Right atrium auricular region (tissue), 2 donors: ENCODE measurements around the gene GPR39. TPM values are rescaled to one million over a fixed set of nuclear protein-coding genes. Genes with fewer than 3 reads are reported as not detected.

Source experiments
- DNase-seq: peaks from one replicate; pipeline ENCODE4 v3.0.0-alpha.2; 2019; ENCODE audit warnings: low spot score
- H3K27ac ChIP-seq, 2 donors: fragments of 200-600 bp; sonication (generic); 1 replicate in 1 of 2; 2 replicates in 1 of 2; pipeline ENCODE4 v1.5.1; 2016 to 2019
- H3K27me3 ChIP-seq, 2 donors: fragments of 200-600 bp; sonication (generic); one replicate each; pipeline versions ENCODE4 v1.5.1 to v1.6.0; 2017 to 2019
- H3K36me3 ChIP-seq: fragments of 200-600 bp; sonication (generic); one replicate; pipeline ENCODE4 v1.5.1; 2016
- H3K4me1 ChIP-seq, 2 donors: fragments of 200-600 bp; sonication (generic); one replicate each; pipeline versions ENCODE4 v1.5.1 to v1.6.0; 2017 to 2019
- H3K4me3 ChIP-seq, 2 donors: fragments of 200-600 bp; sonication (generic); 1 replicate in 1 of 2; 2 replicates in 1 of 2; pipeline ENCODE4 v1.5.1; 2017 to 2019; ENCODE audit warnings: mild to moderate bottlenecking in 1 of 2, moderate library complexity in 1 of 2
- H3K9me3 ChIP-seq, 2 donors: fragments of 200-600 bp; sonication (generic); one replicate each; pipeline ENCODE4 v1.5.1; 2019
- total RNA-seq, 2 donors: library from RNA; depleted of rRNA; stranded (reverse); fragments of >200 nt; gene quantifications; one replicate each; pipeline ENCODE4 v1.1.0, GENCODE V29; 2016
- TF ChIP-seq, protein P1 (sequence below), 2 donors: fragments of 200-600 bp; sonication (generic); IDR thresholded peaks; one replicate each; pipeline ENCODE4 v1.5.1; 2019; ENCODE audit warnings: antibody characterized with exemption in 2 of 2

The GPR39 gene
- total RNA-seq, 2 donors from 2014 or later = 1.0 TPM; not detected in 1

DNA sequence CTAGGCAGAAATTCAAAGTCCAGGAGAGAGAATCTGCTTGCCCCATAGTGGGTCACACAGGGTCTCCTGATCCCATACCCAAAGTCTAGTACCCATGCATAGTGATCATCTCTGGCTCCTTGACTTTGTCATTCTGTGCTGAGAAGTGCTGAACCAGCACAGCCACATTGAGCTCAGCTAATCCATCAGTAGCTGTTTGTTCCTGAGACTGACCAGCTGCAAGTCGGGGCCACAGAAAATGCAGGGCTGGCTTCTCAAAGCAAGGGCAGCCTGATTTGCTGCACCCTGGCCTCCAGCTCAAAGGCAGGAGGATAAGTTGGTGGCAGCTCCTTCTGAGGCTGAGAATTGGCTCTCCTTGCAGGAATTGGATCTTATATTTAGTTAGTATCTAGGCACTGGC lies 181.2 kb downstream of the GPR39 start:
- no peaks in the 10 kb centered on the region for H3K4me1 ChIP-seq
- H3K9me3 ChIP-seq = peaks cover 0 to 8% of the 10 kb centered on the region in 2 donors
- H3K36me3 ChIP-seq = no peaks in the 10 kb centered on the region
- TF ChIP-seq, protein P1, sequence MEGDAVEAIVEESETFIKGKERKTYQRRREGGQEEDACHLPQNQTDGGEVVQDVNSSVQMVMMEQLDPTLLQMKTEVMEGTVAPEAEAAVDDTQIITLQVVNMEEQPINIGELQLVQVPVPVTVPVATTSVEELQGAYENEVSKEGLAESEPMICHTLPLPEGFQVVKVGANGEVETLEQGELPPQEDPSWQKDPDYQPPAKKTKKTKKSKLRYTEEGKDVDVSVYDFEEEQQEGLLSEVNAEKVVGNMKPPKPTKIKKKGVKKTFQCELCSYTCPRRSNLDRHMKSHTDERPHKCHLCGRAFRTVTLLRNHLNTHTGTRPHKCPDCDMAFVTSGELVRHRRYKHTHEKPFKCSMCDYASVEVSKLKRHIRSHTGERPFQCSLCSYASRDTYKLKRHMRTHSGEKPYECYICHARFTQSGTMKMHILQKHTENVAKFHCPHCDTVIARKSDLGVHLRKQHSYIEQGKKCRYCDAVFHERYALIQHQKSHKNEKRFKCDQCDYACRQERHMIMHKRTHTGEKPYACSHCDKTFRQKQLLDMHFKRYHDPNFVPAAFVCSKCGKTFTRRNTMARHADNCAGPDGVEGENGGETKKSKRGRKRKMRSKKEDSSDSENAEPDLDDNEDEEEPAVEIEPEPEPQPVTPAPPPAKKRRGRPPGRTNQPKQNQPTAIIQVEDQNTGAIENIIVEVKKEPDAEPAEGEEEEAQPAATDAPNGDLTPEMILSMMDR (IDR thresholded peaks at IDR 0.05) = no peak
- no peak overlapping the region for H3K27ac ChIP-seq
- H3K27me3 ChIP-seq = no peaks in the 10 kb centered on the region
- no peak overlapping the region for H3K4me3 ChIP-seq
- DNase-seq = no peak

DNA sequence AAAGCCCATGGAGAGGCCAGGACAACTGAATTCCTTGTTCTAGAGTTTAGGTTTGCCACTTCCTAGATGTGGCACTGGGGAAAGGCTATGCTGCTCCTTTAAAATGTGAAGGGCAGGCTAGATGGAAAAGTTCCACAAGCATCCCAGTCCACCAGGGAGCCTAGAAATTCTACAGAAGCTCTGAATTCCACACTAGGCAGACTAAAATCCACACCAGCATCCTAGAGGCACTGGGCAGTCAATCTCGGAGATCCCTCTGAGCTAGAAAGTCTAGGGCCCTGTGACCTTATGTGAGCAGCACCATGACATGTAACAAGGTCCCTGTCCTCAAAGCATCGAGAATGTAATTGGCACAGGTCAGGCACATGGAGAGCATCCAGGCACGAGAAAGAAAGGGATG lies 181.9 kb downstream of the GPR39 start:
- no peak for DNase-seq
- no peaks in the 10 kb centered on the region for H3K36me3 ChIP-seq
- TF ChIP-seq, protein P1 (IDR thresholded peaks at IDR 0.05) = no peak
- no peaks in the 10 kb centered on the region for H3K4me1 ChIP-seq
- no peak overlapping the region for H3K27ac ChIP-seq
- no peak overlapping the region for H3K4me3 ChIP-seq
- peaks cover 0 to 8% of the 10 kb centered on the region in 2 donors for H3K9me3 ChIP-seq
- no peaks in the 10 kb centered on the region for H3K27me3 ChIP-seq

DNA sequence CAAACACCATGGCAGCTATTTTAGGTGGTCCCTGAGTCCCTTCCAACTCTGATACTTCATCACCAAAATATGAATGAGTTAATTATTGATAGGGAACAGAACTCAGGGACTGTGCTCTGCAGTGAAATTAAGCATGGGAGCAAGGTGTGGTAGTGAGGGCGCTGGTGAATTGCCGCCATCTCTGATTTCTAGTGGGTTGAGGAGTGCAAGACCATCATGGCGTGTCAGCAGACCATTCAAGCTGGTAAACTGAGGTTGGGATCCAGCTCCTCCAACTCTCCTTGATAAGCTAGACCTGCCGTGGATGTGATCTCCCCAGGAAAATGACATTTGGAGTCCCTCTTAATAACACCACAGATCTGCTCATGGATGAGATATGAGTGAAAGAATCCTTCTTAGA lies 183.0 kb downstream of the GPR39 start:
- TF ChIP-seq, protein P1 (IDR thresholded peaks at IDR 0.05) = no peak
- DNase-seq = no peak
- Histone ChIP-seq H3K36me3 (no peaks in the 10 kb centered on the region), H3K4me1 (no peaks in the 10 kb centered on the region), H3K4me3 (no peak overlapping the region), H3K27ac (no peak overlapping the region), H3K27me3 (no peaks in the 10 kb centered on the region), H3K9me3 (peaks cover 0 to 8% of the 10 kb centered on the region in 2 donors)

DNA sequence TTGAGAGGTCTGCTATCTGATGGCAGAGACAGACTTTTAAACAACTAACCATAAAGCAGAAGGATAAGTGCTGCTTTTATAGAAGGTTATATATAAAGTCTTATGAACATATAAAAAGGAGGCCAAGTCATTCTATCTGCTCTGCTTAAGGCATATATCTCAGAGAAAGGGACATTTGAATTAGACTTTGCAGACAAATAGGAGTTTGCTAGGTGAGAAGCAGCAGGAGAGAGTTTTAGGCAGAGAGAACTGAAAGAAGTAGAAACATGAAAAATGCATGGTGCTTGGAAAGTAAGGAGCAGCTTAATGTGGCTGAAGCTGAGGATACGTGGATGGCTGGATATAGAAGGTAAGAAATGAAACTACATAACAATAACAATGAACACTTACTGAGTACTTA lies 188.0 kb downstream of the GPR39 start:
- Histone ChIP-seq H3K4me1 (no peaks in the 10 kb centered on the region), H3K4me3 (no peak overlapping the region), H3K27me3 (no peaks in the 10 kb centered on the region), H3K36me3 (no peaks in the 10 kb centered on the region), H3K27ac (no peak overlapping the region), H3K9me3 (no peaks in the 10 kb centered on the region)
- DNase-seq = no peak
- TF ChIP-seq, protein P1 (IDR thresholded peaks at IDR 0.05) = no peak

DNA sequence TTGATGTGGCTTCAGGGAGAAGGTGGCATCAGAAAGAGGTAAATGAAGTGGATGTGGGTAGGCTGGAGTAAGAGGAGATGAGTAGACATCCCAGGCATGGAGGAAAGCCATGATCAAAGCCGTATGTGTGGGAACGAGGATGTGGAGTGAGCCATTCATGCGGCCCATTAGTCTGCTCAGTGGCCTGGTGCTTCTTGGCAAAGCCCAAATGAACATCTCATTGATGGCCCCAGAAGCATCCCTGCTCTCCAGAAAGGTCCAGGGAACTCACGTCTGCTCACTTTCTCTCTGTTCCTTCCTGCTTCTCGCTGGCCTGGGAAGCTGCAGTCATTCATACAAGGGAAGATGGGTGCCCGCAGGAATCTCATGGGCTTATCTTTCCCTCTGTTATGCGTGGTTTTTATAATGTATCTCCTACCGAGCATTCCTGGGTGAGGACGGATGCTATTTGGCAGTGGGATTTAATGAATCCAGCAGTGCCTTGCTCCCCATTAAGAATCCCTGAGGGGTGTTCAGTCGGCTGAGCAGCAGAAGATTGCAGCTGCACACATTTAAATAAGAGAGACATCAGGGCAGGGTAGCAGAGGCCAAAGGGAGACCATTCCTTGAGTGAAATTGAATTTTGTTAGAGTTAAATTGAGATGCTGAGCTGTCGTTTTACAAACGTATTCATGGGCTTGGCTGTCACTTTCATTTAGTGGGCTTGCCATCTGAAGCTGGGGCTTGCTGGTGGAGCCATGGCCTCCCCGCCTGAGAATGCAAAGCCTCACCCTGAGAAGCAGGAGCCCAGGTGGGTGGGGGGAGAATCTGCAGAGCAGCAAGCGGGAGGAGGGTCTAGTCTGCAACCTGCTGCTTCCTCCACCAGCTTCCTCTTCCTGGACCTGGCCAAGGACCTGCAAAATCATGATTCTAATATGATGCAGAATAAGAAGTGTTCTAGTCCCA lies 188.9 kb downstream of the GPR39 start:
- H3K27me3 ChIP-seq = no peaks in the 10 kb centered on the region
- H3K36me3 ChIP-seq = no peaks in the 10 kb centered on the region
- DNase-seq = no peak
- H3K9me3 ChIP-seq = no peaks in the 10 kb centered on the region
- H3K4me3 ChIP-seq = no peak overlapping the region
- no peaks in the 10 kb centered on the region for H3K4me1 ChIP-seq
- no peak overlapping the region for H3K27ac ChIP-seq
- TF ChIP-seq, protein P1 (IDR thresholded peaks at IDR 0.05) = no peak
